HUES6 (cell line): ENCODE measurements around the gene SHISA9.

Source experiments
- H3K27ac ChIP-seq: 2 replicates; pipeline ENCODE4 v1.7.0; 2013; ENCODE audit warnings: low read depth, mild to moderate bottlenecking, low read length, inconsistent platforms
- H3K27me3 ChIP-seq: 2 replicates; pipeline ENCODE4 v1.6.1; 2013; ENCODE audit warnings: low read length; ENCODE audit not compliant: control insufficient read depth, insufficient read depth
- H3K36me3 ChIP-seq: 2 replicates; pipeline ENCODE4 v1.6.1; 2013; ENCODE audit warnings: low read length; ENCODE audit not compliant: control insufficient read depth, insufficient read depth
- H3K4me1 ChIP-seq: 2 replicates; pipeline ENCODE4 v1.6.1; 2013; ENCODE audit warnings: low read length; ENCODE audit not compliant: control insufficient read depth, insufficient read depth
- H3K4me3 ChIP-seq: 2 replicates; pipeline ENCODE4 v1.5.1; 2013; ENCODE audit warnings: low read depth, low read length
- H3K9ac ChIP-seq: one replicate; pipeline ENCODE4 v1.6.1; 2013; ENCODE audit warnings: mild to moderate bottlenecking, low read length
- H3K9me3 ChIP-seq: 2 replicates; pipeline ENCODE4 v1.6.1; 2013; ENCODE audit warnings: low read depth, low read length; ENCODE audit not compliant: control insufficient read depth, insufficient read depth

The SHISA9 gene

GRCh38 chr16:13139661-13140241, 238.4 kb downstream of the SHISA9 start:
- Histone ChIP-seq H3K27me3 (no peaks in the 10 kb centered on the region), H3K9ac (no peak overlapping the region), H3K4me1 (peaks cover 7% of the 10 kb centered on the region), H3K36me3 (no peaks in the 10 kb centered on the region), H3K4me3 (no peak overlapping the region), H3K27ac (no peak overlapping the region), H3K9me3 (peaks cover 3% of the 10 kb centered on the region)

GRCh38 chr16:13143551-13143950, 242.2 kb downstream of the SHISA9 start:
- H3K4me1 ChIP-seq = peaks cover 7% of the 10 kb centered on the region
- H3K9me3 ChIP-seq = no peaks in the 10 kb centered on the region
- H3K27me3 ChIP-seq = no peaks in the 10 kb centered on the region
- no peaks in the 10 kb centered on the region for H3K36me3 ChIP-seq
- no peak overlapping the region for H3K9ac ChIP-seq
- no peak overlapping the region for H3K27ac ChIP-seq
- H3K4me3 ChIP-seq = no peak overlapping the region

GRCh38 chr16:13146829-13147228, 245.4 kb downstream of the SHISA9 start:
- no peak overlapping the region for H3K9ac ChIP-seq
- no peak overlapping the region for H3K27ac ChIP-seq
- no peak overlapping the region for H3K4me3 ChIP-seq
- peaks cover 7% of the 10 kb centered on the region for H3K4me1 ChIP-seq
- H3K36me3 ChIP-seq = no peaks in the 10 kb centered on the region
- H3K9me3 ChIP-seq = no peaks in the 10 kb centered on the region
- no peaks in the 10 kb centered on the region for H3K27me3 ChIP-seq

GRCh38 chr16:13148294-13148693, 246.9 kb downstream of the SHISA9 start:
- no peak overlapping the region for H3K9ac ChIP-seq
- H3K4me1 ChIP-seq = peaks cover 4% of the 10 kb centered on the region
- no peaks in the 10 kb centered on the region for H3K9me3 ChIP-seq
- no peaks in the 10 kb centered on the region for H3K36me3 ChIP-seq
- H3K4me3 ChIP-seq = no peak overlapping the region
- no peak overlapping the region for H3K27ac ChIP-seq
- H3K27me3 ChIP-seq = no peaks in the 10 kb centered on the region

- Histone ChIP-seq H3K9ac (no peak overlapping the region), H3K36me3 (no peaks in the 10 kb centered on the region), H3K9me3 (no peaks in the 10 kb centered on the region), H3K27me3 (no peaks in the 10 kb centered on the region), H3K27ac (no peak overlapping the region), H3K4me3 (no peak overlapping the region), H3K4me1 (peaks cover 4% of the 10 kb centered on the region; the same call in 1 of the 2 replicates)
These were observed 247.4 kb downstream of the SHISA9 start for GRCh38 chr16:13148836-13149235.

- no peaks in the 10 kb centered on the region for H3K9me3 ChIP-seq
These were observed 248.9 kb downstream of the SHISA9 start for GRCh38 chr16:13150181-13150885.

GRCh38 chr16:13153696-13154095, 252.3 kb downstream of the SHISA9 start:
- no peak overlapping the region for H3K9ac ChIP-seq
- no peaks in the 10 kb centered on the region for H3K9me3 ChIP-seq
- H3K27ac ChIP-seq = no peak overlapping the region
- no peaks in the 10 kb centered on the region for H3K27me3 ChIP-seq
- H3K36me3 ChIP-seq = no peaks in the 10 kb centered on the region
- H3K4me1 ChIP-seq = peaks cover 40% of the 10 kb centered on the region
- no peak overlapping the region for H3K4me3 ChIP-seq

More at GRCh38 chr16:13150181-13150885, 248.9 kb downstream of the SHISA9 start:
- H3K27me3 ChIP-seq = no peaks in the 10 kb centered on the region
- no peak overlapping the region for H3K9ac ChIP-seq
- H3K4me3 ChIP-seq = no peak overlapping the region
- H3K4me1 ChIP-seq = peaks cover 18% of the 10 kb centered on the region
- no peak overlapping the region for H3K27ac ChIP-seq
- no peaks in the 10 kb centered on the region for H3K36me3 ChIP-seq

GRCh38 chr16:13154799-13155198, 253.4 kb downstream of the SHISA9 start:
- Histone ChIP-seq H3K4me3 (no peak overlapping the region), H3K9ac (no peak overlapping the region), H3K9me3 (no peaks in the 10 kb centered on the region)

GRCh38 chr16:13155377-13155776, 254.0 kb downstream of the SHISA9 start:
- peaks cover 43% of the 10 kb centered on the region for H3K4me1 ChIP-seq
- no peaks in the 10 kb centered on the region for H3K36me3 ChIP-seq
- H3K9me3 ChIP-seq = no peaks in the 10 kb centered on the region
- no peaks in the 10 kb centered on the region for H3K27me3 ChIP-seq
- no peak overlapping the region for H3K27ac ChIP-seq
- no peak overlapping the region for H3K4me3 ChIP-seq
- H3K9ac ChIP-seq = no peak overlapping the region

More at GRCh38 chr16:13154799-13155198, 253.4 kb downstream of the SHISA9 start:
- Histone ChIP-seq H3K27me3 (no peaks in the 10 kb centered on the region), H3K27ac (no peak overlapping the region), H3K4me1 (peaks cover 43% of the 10 kb centered on the region), H3K36me3 (no peaks in the 10 kb centered on the region)

- Histone ChIP-seq H3K4me1 (peaks cover 43% of the 10 kb centered on the region), H3K27me3 (no peaks in the 10 kb centered on the region), H3K27ac (no peak overlapping the region), H3K4me3 (no peak overlapping the region), H3K9ac (no peak overlapping the region), H3K36me3 (no peaks in the 10 kb centered on the region), H3K9me3 (no peaks in the 10 kb centered on the region)
These were observed 254.4 kb downstream of the SHISA9 start for GRCh38 chr16:13155780-13156179.

GRCh38 chr16:13157082-13157481, 255.7 kb downstream of the SHISA9 start:
- no peaks in the 10 kb centered on the region for H3K9me3 ChIP-seq
- peaks cover 43% of the 10 kb centered on the region for H3K4me1 ChIP-seq
- H3K4me3 ChIP-seq = no peak overlapping the region
- no peaks in the 10 kb centered on the region for H3K27me3 ChIP-seq
- 0 out of 2 replicates have a peak overlapping the region, but pooled peaks have one; percentile 7 for H3K27ac ChIP-seq
- no peaks in the 10 kb centered on the region for H3K36me3 ChIP-seq
- no peak overlapping the region for H3K9ac ChIP-seq
